HG02970 (cell line): Measurements from ENCODE around the gene VSX2.
"Not testable (repeated sequence)": the region's sequence is repeated elsewhere in the genome, so short reads cannot be mapped to it uniquely, and the experiment has no call there.

ENCODE experiments used
- ATAC-seq: cut with Tn5 transposase; IDR thresholded peaks from one replicate; pipeline ENCODE4 v1.9.1; 2021; ENCODE audit warnings: mild to moderate bottlenecking, moderate library complexity, moderate number of reproducible peaks; ENCODE audit not compliant: unreplicated experiment, low FRiP score

Gene VSX2

GRCh38 chr14:74257941-74258763 lies 18.9 kb downstream of the VSX2 start:
- no peak for ATAC-seq

DNA sequence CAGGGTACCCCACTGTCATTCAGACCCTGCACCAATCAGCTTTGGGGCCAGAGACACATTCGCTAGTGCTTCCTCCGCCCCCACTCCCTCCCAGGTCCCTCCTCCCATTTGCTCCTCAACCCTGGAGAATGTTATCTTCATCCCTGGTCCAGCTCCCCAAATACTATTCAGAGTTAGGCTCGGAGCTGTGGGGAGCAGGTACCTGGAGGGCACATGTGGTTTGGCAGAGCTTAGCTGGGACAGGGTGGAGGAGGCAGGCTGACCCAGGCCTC lies 19.5 kb downstream of the VSX2 start:
- ATAC-seq: no peak

DNA sequence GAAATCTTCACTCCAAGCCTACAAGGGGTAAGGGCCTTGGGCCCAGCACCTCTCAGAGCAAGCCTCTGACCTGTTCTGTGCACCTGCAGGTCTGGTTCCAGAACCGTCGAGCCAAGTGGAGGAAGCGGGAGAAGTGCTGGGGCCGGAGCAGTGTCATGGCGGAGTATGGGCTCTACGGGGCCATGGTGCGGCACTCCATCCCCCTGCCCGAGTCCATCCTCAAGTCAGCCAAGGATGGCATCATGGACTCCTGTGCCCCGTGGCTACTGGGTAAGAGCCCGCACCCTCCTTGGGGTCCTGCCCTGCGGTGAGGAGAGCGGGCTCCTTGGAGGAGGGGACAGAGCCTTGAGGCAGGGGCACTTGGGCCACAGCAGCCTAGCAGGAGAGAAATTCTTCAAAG lies 20.3 kb downstream of the VSX2 start:
- no peak for ATAC-seq

DNA sequence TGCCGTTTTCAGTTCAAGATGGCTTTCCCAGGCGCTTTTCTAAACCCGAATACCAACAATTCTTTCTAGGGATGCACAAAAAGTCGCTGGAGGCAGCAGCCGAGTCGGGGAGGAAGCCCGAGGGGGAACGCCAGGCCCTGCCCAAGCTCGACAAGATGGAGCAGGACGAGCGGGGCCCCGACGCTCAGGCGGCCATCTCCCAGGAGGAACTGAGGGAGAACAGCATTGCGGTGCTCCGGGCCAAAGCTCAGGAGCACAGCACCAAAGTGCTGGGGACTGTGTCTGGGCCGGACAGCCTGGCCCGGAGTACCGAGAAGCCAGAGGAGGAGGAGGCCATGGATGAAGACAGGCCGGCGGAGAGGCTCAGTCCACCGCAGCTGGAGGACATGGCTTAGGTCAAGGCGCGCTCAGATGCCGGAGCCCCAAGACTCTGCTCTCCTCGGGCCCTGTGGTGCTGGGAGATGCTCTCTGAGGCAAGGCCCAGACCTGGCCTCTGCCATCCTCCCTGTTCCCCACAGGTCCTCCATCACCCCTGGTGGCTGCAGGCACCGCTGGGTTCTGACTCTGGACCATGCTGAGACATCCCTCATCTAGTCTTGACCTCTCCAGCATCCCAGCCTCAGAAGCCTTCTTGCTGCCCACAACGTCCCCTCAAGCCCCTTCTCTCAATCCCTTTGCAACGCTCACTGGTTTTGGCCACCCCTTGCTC lies 21.4 kb downstream of the VSX2 start:
- ATAC-seq: no peak

GRCh38 chr14:74261288-74261687 lies 22.0 kb downstream of the VSX2 start:
- ATAC-seq: no peak

GRCh38 chr14:74262076-74262475 lies 22.8 kb downstream of the VSX2 start:
- no peak for ATAC-seq

GRCh38 chr14:74263181-74263580 lies 23.9 kb downstream of the VSX2 start:
- no peak for ATAC-seq

DNA sequence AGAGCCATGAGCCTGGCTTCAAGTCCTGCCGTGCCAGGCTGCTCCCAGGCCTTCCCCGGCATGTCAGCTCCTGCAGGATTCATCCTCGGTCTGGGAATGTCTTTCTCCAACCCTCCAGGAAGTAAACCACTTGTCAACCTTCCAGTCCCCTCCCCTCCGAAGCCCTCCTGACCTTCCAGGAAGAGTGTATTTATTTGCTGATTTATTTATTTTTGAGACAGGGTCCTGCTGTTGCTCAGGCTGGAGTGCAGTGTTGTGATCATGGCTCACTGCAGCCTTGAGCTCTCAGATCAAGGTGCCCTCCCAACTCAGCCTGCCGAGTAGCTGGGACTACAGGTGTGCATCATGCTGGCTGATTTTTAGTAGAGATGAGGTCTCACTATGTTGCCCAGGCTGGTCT lies 24.7 kb downstream of the VSX2 start:
- no peak for ATAC-seq

- no peak for ATAC-seq
Measured at GRCh38 chr14:74265301-74265965, 26.2 kb downstream of the VSX2 start.

- ATAC-seq: no peak
Measured at GRCh38 chr14:74267588-74267987, 28.3 kb downstream of the VSX2 start.

DNA sequence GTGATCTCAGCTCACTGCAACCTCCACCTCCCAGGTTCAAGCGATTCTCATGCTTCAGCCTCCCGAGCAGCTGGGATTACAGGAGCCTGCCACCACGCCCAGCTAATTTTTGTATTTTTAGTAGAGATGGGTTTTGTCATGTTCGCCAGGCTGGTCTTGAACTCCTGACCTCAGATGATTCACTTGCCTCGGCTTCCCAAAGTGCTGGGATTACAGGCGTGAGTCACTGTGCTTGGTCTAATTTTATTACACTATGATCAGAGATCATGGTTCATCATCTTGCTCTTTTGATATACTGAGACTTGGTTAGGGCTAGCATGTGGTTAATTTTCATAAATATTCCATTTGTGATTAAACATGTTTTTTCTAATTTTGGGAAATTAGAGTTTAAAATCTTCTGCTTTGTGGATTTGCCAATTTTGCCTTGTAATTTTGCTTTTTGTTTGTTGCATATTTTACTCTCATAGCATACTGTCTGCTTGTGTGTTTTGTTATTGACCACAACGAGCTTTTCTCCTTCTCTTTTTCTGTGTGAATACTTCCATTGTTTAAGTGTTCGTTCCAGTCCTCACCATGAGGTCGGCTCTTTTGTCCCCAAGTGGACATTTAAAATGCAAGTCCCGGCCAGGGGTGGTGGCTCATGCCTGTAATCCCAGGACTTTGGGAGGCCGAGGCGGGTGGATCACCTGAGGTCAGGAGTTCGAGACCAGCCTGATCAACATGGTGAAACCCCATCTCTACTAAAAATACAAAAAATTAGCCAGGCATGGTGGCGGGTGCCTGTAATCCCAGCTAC lies 31.3 kb downstream of the VSX2 start:
- not testable (repeated sequence) for ATAC-seq

GRCh38 chr14:74271365-74271764 lies 32.1 kb downstream of the VSX2 start:
- ATAC-seq: no peak

DNA sequence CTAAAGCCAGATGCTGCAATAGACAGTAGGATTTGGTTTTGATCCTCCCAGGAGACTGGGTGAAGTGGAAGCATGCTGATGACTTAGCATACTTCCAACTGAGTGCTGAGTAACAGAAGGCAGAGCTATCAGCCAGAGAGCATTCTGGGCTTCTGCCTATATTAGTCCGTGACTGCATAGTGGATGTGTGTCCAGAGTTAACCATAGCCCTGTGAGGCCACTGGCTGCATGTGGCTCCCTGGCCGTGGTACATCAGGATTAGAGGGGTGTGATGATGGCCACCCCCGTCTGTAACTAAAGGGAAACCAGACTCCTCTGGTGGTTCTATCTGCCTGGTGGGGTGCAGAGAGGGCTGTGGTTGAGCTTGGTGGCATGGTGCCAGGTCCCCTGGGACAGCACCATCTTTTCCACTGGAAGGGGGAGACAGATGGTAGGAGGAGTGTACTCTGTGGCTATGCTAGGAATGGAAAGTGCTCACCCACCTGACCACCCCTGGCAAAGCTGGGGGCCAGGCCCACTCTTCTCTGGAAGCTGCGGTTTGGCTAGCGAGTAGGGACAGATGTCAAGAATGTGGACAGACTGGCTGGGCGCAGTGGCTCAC lies 36.1 kb downstream of the VSX2 start:
- ATAC-seq: no peak

DNA sequence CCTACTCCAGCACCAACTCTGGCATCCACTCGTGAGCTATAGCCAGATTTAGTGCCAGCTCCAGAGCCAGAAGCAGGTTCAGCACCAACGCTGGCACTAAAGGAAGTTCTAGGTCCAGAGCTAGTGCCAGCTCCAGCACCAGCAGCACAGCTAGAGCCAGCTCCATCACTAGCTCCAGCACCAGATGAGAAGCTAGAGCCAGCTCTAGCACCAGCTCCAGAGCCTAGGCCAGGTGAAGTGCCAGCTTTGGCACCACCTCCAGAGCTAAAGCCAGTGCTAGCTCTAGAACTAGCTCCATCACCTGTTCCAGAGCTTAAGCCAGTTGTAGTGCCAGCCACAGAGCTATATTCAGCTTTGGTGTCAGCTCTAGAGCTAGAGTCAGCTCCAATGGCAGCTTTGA lies 38.8 kb downstream of the VSX2 start:
- ATAC-seq: no peak

DNA sequence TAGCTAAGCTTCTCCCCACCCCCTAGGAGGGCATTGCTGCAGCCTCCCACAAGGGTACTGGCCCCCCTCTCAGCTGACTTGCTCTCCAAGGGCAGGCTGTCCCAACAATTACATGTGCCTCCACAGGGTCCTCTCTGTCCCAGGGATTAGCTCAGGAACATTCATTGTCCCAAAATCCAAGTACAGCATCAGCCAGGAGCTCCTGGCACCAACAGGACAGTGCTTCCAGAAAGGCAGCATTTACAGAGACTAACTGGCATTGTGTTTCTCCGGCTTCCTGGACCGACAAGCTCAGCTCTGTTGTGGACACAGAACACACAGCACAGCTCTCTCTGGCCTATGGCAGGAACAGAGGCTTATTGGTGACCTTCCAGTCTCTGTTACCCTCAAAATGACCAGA lies 41.8 kb downstream of the VSX2 start:
- no peak for ATAC-seq

- ATAC-seq: no peak
Measured at GRCh38 chr14:74286736-74287135, 47.5 kb downstream of the VSX2 start.

DNA sequence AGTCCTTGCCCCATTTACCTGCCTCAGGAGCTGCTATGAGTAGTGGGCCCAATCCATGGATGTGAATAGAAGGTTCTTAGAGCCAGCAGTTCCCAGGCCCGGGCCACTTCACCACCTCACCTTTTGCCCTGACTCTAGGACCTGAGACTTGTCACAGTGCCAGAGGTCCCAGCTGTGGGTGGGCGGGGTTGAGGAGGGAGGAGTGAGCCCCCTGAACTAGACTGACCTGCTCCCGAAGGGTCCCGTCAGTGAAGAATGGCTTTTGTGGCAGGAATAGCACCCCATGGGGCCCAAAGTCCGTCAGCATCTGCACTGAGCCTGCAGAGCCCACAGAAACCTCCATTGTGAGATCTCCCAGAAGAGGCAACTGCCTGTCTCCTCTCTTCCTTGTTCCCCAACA lies 50.6 kb downstream of the VSX2 start:
- no peak for ATAC-seq

DNA sequence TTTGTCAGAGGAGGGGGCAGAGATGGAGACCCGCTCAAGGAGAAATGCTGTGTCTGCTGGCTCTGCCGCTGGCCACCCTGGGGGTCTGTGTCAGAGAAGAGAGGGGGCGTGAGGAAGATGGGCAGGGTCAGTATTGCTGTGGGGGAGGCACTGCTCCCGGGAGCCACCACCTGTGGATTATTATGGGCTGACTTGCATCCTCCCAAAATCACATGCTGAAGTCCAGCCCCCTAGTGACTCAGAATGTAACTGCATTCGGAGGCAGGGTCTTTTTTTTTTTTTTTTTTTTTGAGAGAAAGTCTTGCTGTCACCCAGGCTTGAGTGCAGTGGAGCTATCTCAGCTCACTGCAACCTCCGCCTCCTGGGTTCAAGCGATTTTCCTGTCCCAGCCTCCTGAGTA lies 51.2 kb downstream of the VSX2 start:
- no peak for ATAC-seq

DNA sequence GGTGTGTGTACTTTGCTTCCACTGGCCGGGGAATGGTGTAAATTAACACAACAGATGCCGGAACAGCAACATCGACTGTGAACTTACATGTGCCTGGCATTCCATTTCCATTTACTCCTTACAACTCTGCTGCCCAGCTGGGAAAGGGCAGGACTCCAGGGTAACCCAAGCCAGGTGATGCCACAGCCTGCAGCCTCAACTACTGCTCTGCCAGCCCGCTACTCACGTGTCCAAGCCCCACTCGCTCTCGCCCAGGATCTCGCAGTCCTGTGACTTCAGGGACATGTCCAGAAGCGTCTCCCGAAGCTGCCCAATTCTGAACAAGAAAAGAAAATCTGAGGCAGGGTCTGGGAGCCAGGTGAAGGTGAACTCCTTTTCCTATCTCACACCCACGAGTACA lies 52.8 kb downstream of the VSX2 start:
- no peak for ATAC-seq

DNA sequence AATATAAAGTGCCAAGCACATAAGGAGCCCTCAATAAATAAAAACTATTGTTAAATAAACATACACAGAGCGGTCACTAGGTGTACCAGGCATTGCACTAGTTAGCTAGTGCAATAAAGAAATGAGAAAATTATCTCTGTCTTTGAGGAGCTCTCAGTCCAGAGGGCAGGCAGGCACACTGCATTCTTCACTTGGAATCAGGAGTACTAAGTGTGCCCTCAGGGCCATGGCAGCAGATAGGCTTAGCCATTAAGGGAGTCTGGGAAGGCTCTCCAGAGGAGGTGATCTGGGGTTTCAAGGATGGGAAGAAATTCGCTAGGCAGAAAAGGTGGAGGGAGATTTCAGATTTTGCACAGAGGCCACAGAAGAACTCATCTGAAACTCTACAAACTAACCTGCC lies 54.4 kb downstream of the VSX2 start:
- ATAC-seq: no peak

- ATAC-seq: no peak
Measured at GRCh38 chr14:74296037-74296467, 56.8 kb downstream of the VSX2 start.
